ENCODE results near the gene HOXD8.

The HOXD8 gene

GRCh38 chr2:176152350-176153181 lies 23.1 kb downstream of the HOXD8 start:
- DNase-seq (ENCODE audit: low read depth) = no peak
- TF ChIP-seq CTCF (IDR thresholded peaks at IDR 0.05; ENCODE audit: low read depth, low read length) (no peak), MYC (IDR thresholded peaks at IDR 0.05; ENCODE audit: low read depth, low read length) (no peak)
- no peak overlapping the region for H3K4me3 ChIP-seq (ENCODE audit: low read depth, low read length)

- no peak for TF ChIP-seq MYC (IDR thresholded peaks at IDR 0.05; ENCODE audit: low read depth, low read length)
- no peak for TF ChIP-seq CTCF (IDR thresholded peaks at IDR 0.05; ENCODE audit: low read depth, low read length)
- no peak for TF ChIP-seq POLR2A (IDR thresholded peaks at IDR 0.05; ENCODE audit: extremely low read depth, insufficient read length)
- no peak for TF ChIP-seq MAX (IDR thresholded peaks at IDR 0.05; ENCODE audit: low read depth, low read length)
- DNase-seq (ENCODE audit: low read depth) = no peak
- no peak overlapping the region for H3K4me3 ChIP-seq (ENCODE audit: low read depth, low read length)
Measured at GRCh38 chr2:176154576-176155252, 25.2 kb downstream of the HOXD8 start.

GRCh38 chr2:176155356-176156044 lies 26.0 kb downstream of the HOXD8 start:
- no peak overlapping the region for H3K4me3 ChIP-seq (ENCODE audit: low read depth, low read length)
- no peak for DNase-seq (ENCODE audit: low read depth)
- TF ChIP-seq POLR2A (IDR thresholded peaks at IDR 0.05; ENCODE audit: extremely low read depth, insufficient read length) (no peak), MYC (IDR thresholded peaks at IDR 0.05; ENCODE audit: low read depth, low read length) (no peak), MAX (IDR thresholded peaks at IDR 0.05; ENCODE audit: low read depth, low read length) (no peak), CTCF (IDR thresholded peaks at IDR 0.05; ENCODE audit: low read depth, low read length) (no peak)

- no peak for DNase-seq (ENCODE audit: low read depth)
- H3K4me3 ChIP-seq (ENCODE audit: low read depth, low read length) = no peak overlapping the region
- no peak for TF ChIP-seq CTCF (IDR thresholded peaks at IDR 0.05; ENCODE audit: low read depth, low read length)
- TF ChIP-seq MAX (IDR thresholded peaks at IDR 0.05; ENCODE audit: low read depth, low read length) = no peak
- no peak for TF ChIP-seq MYC (IDR thresholded peaks at IDR 0.05; ENCODE audit: low read depth, low read length)
- no peak for TF ChIP-seq POLR2A (IDR thresholded peaks at IDR 0.05; ENCODE audit: extremely low read depth, insufficient read length)
Measured at GRCh38 chr2:176156301-176156806, 26.8 kb downstream of the HOXD8 start.

GRCh38 chr2:176156807-176157498 lies 27.4 kb downstream of the HOXD8 start, which contains the start of gene HOXD3:
Gene HOXD3 (plus strand): TSS chr2:176157307. CDS start chr2:176169115, 11,808 bp downstream.
- DNase-seq (ENCODE audit: low read depth) = no peak
- no peak within 1 kb of the TSS for H3K4me3 ChIP-seq (ENCODE audit: low read depth, low read length)
- TF ChIP-seq CTCF (IDR thresholded peaks at IDR 0.05; ENCODE audit: low read depth, low read length) (no peak), MAX (IDR thresholded peaks at IDR 0.05; ENCODE audit: low read depth, low read length) (no peak)
